Activated gamma-delta T cell treated with anti-CD3 and anti-CD28 coated beads, Interleukin-2, amount 50 U/mL, for 16 hours (primary cell): ENCODE results near the gene STXBP6.
"Not testable (repeated sequence)": the region's sequence is repeated elsewhere in the genome, so short reads cannot be mapped to it uniquely, and the experiment has no call there.

Source experiments
- DNase-seq: peaks from one replicate; pipeline ENCODE4 v3.0.0-alpha.2; 2020; ENCODE audit warnings: low read depth

Gene STXBP6

GRCh38 chr14:24954037-24954699 is 95.8 kb downstream of the STXBP6 start:
- DNase-seq, result no peak

- no peak for DNase-seq
Measured at GRCh38 chr14:24952851-24953666, 96.9 kb downstream of the STXBP6 start.

- no peak for DNase-seq
Measured at GRCh38 chr14:24948261-24948847, 101.6 kb downstream of the STXBP6 start.

GRCh38 chr14:24947131-24947530 is 102.8 kb downstream of the STXBP6 start:
- no peak for DNase-seq

GRCh38 chr14:24944800-24945199 is 105.1 kb downstream of the STXBP6 start:
- DNase-seq, result no peak

GRCh38 chr14:24943024-24943423 is 106.9 kb downstream of the STXBP6 start:
- DNase-seq, result no peak

- no peak for DNase-seq
Measured at GRCh38 chr14:24941719-24942118, 108.2 kb downstream of the STXBP6 start.

GRCh38 chr14:24940213-24940783 is 109.6 kb downstream of the STXBP6 start:
- DNase-seq, result no peak

- no peak for DNase-seq
Measured at GRCh38 chr14:24938593-24938992, 111.4 kb downstream of the STXBP6 start.

GRCh38 chr14:24937300-24937699 is 112.6 kb downstream of the STXBP6 start:
- DNase-seq, result no peak

GRCh38 chr14:24936773-24937172 is 113.2 kb downstream of the STXBP6 start:
- not testable (repeated sequence) for DNase-seq

- DNase-seq, result no peak
Measured at GRCh38 chr14:24935796-24936195, 114.2 kb downstream of the STXBP6 start.

GRCh38 chr14:24928386-24928900 is 121.5 kb downstream of the STXBP6 start:
- no peak for DNase-seq

- no peak for DNase-seq
Measured at GRCh38 chr14:24927809-24928208, 122.1 kb downstream of the STXBP6 start.

- no peak for DNase-seq
Measured at GRCh38 chr14:24925771-24926374, 124.1 kb downstream of the STXBP6 start.

GRCh38 chr14:24924544-24924943 is 125.4 kb downstream of the STXBP6 start:
- DNase-seq, result no peak

GRCh38 chr14:24921903-24922302 is 128.0 kb downstream of the STXBP6 start:
- no peak for DNase-seq

GRCh38 chr14:24920265-24921075 is 129.5 kb downstream of the STXBP6 start:
- DNase-seq, result no peak

GRCh38 chr14:24918822-24919221 is 131.1 kb downstream of the STXBP6 start:
- no peak for DNase-seq

GRCh38 chr14:24915958-24916595 is 133.9 kb downstream of the STXBP6 start:
- no peak for DNase-seq
